ENCODE measurements around the gene CCT5. TPM values are rescaled to one million over a fixed set of nuclear protein-coding genes. Genes with fewer than 3 reads are reported as not detected.

The CCT5 gene
- total RNA-seq, 2 experiments from 2014 or later: 27.4 to 32.0 TPM

GRCh38 chr5:10291692-10292339 is 41.7 kb downstream of the CCT5 start:
- Histone ChIP-seq H3K4me1 (ENCODE audit: insufficient read depth, low read length) (peaks cover 8% of the 10 kb centered on the region), H3K27me3 (ENCODE audit: control insufficient read depth in 1 of 2, insufficient read depth in 2 of 2, low read length in 2 of 2) (no peaks in the 10 kb centered on the region), H3K9me3 (ENCODE audit: control insufficient read depth in 1 of 2, insufficient read depth in 1 of 2, low read length in 2 of 2) (no peaks in the 10 kb centered on the region), H3K4me3 (ENCODE audit: low read length) (no peak overlapping the region), H3K36me3 (ENCODE audit: insufficient read depth, low read length) (no peaks in the 10 kb centered on the region), H3K27ac (ENCODE audit: low read depth in 1 of 2, low read length in 2 of 2) (no peak overlapping the region)
- Mint-ChIP-seq H3K4me1 (ENCODE audit: low read depth) (no peaks in the 10 kb centered on the region), H3K27me3 (no peaks in the 10 kb centered on the region), H3K9me3 (no peaks in the 10 kb centered on the region), H3K36me3 (ENCODE audit: low read depth) (no peaks in the 10 kb centered on the region), H3K4me3 (no peak overlapping the region), H3K27ac (no peak overlapping the region)
- DNase-seq: no peak
- ChIA-PET CTCF (no interaction called here), POLR2A (interaction anchor here (1.6 kb wide), 1 partner anchor 62 kb away, joined by 3 read pairs; the partner anchor contains the start of gene MARCHF6)
- intact Hi-C loops (cut with DNase I, micrococcal nuclease): loop anchor here in 1 of 2 experiments (5.0 kb wide), 1 partner anchor 65 kb away; no protein-coding TSS in a partner anchor
- TF ChIP-seq CTCF (IDR thresholded peaks at IDR 0.05): no peak
- ATAC-seq (ENCODE audit: poor library complexity): no peak

GRCh38 chr5:10293907-10294662 is 44.0 kb downstream of the CCT5 start:
- no peak for DNase-seq
- intact Hi-C loops (cut with DNase I, micrococcal nuclease): loop anchor here in 1 of 2 experiments (5.0 kb wide), 1 partner anchor 63 kb away; no protein-coding TSS in a partner anchor
- H3K4me1 ChIP-seq (ENCODE audit: insufficient read depth, low read length): no peaks in the 10 kb centered on the region
- H3K36me3 Mint-ChIP-seq (ENCODE audit: low read depth): no peaks in the 10 kb centered on the region
- ChIA-PET POLR2A (no interaction called here), CTCF (no interaction called here)
- no peaks in the 10 kb centered on the region for H3K9me3 ChIP-seq (ENCODE audit: control insufficient read depth in 1 of 2, insufficient read depth in 1 of 2, low read length in 2 of 2)
- H3K27me3 Mint-ChIP-seq: no peaks in the 10 kb centered on the region
- H3K4me1 Mint-ChIP-seq (ENCODE audit: low read depth): no peaks in the 10 kb centered on the region
- no peak overlapping the region for H3K4me3 ChIP-seq (ENCODE audit: low read length)
- TF ChIP-seq CTCF (IDR thresholded peaks at IDR 0.05): no peak
- H3K9me3 Mint-ChIP-seq: no peaks in the 10 kb centered on the region
- H3K36me3 ChIP-seq (ENCODE audit: insufficient read depth, low read length): no peaks in the 10 kb centered on the region
- ATAC-seq (ENCODE audit: poor library complexity): no peak
- H3K27ac ChIP-seq (ENCODE audit: low read depth in 1 of 2, low read length in 2 of 2): no peak overlapping the region
- no peak overlapping the region for H3K27ac Mint-ChIP-seq
- no peak overlapping the region for H3K4me3 Mint-ChIP-seq
- peaks cover 0 to 4% of the 10 kb centered on the region in 2 experiments for H3K27me3 ChIP-seq (ENCODE audit: control insufficient read depth in 1 of 2, insufficient read depth in 2 of 2, low read length in 2 of 2)

GRCh38 chr5:10295619-10296326 is 45.7 kb downstream of the CCT5 start:
- Mint-ChIP-seq H3K4me3 (no peak overlapping the region), H3K9me3 (no peaks in the 10 kb centered on the region), H3K27ac (no peak overlapping the region), H3K36me3 (ENCODE audit: low read depth) (no peaks in the 10 kb centered on the region), H3K4me1 (ENCODE audit: low read depth) (no peaks in the 10 kb centered on the region), H3K27me3 (no peaks in the 10 kb centered on the region)
- Histone ChIP-seq H3K27ac (ENCODE audit: low read depth in 1 of 2, low read length in 2 of 2) (no peak overlapping the region), H3K9me3 (ENCODE audit: control insufficient read depth in 1 of 2, insufficient read depth in 1 of 2, low read length in 2 of 2) (no peaks in the 10 kb centered on the region), H3K36me3 (ENCODE audit: insufficient read depth, low read length) (no peaks in the 10 kb centered on the region), H3K4me1 (ENCODE audit: insufficient read depth, low read length) (no peaks in the 10 kb centered on the region), H3K4me3 (ENCODE audit: low read length) (no peak overlapping the region), H3K27me3 (ENCODE audit: control insufficient read depth in 1 of 2, insufficient read depth in 2 of 2, low read length in 2 of 2) (peaks cover 0 to 4% of the 10 kb centered on the region in 2 experiments)
- DNase-seq (no peak), ATAC-seq (ENCODE audit: poor library complexity) (no peak)
- POLR2A ChIA-PET: no interaction called here
- TF ChIP-seq CTCF (IDR thresholded peaks at IDR 0.05): no peak
- CTCF ChIA-PET: no interaction called here
- intact Hi-C loops (cut with DNase I, micrococcal nuclease): no loop called here

Data from CD4-positive, alpha-beta T cell (primary cell).